KBM-7 (cell line): Measurements from ENCODE around the gene PTPRD.
A peak's percentile ranks its signal among the peaks of the same experiment; 100 is the strongest.

ENCODE experiments used
- DNase-seq: peaks from one replicate; pipeline ENCODE4 v3.0.0-alpha.2; 2015
- in situ Hi-C: fragments of 300-500 bp; cut with MboI; formaldehyde crosslinking; loops from 2 replicates; pipeline ENCODE4 v1.14.3; 2020; ENCODE audit warnings: low sequenced_read_pairs, low pct_unique_long_range_greater_than_20kb, mixed read lengths

PTPRD gene

GRCh38 chr9:8860925-8861324 is 1751.9 kb downstream of the PTPRD start:
- DNase-seq: no peak
- in situ Hi-C loops: no loop called here

GRCh38 chr9:8860086-8860485 is 1752.7 kb downstream of the PTPRD start:
- in situ Hi-C loops: no loop called here
- no peak for DNase-seq

DNA sequence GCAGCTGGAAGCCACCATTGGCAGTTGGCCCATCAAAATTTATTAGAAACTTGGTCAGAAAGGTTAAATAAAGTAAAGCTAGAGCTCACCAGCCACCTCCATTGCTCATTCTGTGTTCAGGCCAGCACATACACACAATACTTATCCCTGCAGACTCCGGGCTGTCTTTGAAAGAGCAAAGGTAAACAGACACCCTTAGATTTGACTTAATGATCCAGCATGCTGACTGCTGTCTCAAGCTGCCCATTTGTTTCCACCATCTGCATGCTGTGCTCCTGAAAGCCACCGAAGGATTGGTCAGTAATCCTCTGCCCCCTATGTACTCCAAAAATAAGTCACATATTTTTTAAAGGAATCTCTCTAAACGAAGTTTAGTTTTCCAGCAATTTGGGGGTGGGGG is 1753.4 kb downstream of the PTPRD start:
- in situ Hi-C loops: no loop called here
- DNase-seq: no peak

DNA sequence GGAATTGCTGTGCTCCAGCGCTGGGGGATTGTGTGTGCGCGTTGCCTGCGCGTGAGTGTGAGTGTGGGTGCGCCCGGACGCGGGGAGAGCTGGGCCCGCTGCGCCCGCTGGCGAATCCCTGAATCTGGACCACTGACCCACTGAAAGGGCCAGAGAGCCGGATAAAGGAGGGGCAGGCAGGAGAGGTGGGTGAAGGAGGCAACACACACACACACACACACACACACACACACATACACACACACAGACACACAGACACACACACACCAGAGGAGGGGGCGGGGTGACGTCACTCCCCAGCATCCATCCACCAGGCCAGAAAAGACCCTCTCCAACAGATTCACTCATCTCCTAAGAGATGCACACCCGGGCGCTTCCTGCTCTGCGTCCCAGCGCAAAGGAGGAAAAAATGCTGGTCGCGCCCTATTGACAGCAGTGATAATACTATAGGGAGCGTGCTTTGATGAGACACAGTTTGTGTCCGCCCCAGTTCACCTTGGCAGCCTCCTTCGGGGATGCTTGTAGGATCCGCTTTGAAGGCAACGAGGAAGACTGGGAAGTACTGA is 1754.1 kb downstream of the PTPRD start:
- in situ Hi-C loops: no loop called here

DNA sequence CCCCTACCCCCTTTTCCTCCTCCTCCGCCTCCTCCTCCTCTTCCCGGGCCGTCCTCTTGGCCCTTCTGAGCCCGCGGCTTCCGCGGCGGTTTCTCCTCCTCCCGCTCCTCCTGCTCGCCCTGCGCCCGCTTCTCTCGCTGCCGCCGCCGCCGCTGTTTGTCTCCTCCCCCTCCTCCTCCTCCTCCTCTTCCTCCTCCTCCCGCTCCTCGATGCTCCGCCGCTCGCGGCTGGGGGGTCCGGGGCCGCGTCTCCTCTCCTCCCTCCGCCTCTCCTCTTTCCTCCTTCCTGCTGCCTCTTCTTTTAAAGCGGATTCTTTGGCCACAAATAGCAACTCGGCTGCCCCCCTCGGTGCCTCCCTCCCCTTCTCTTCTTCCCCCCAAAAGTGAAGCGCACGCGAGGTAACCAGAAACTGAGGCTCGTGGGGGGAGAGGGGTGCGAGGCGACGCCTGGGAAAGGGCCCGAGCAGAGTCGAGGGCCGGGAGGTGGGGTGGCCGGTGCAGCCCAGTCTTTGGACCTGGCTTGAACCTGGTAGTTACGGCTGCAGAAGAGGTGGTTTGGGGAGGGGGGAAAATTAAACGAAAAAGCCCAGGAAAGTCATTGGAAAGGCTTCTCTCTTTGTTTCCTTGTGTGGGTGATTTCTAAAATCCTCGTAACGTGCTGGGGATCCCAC is 1754.7 kb downstream of the PTPRD start:
- in situ Hi-C loops: no loop called here
- peak; percentile 38 for DNase-seq

More for the DNA sequence above, 1754.1 kb downstream of the PTPRD start:
- DNase-seq: no peak

DNA sequence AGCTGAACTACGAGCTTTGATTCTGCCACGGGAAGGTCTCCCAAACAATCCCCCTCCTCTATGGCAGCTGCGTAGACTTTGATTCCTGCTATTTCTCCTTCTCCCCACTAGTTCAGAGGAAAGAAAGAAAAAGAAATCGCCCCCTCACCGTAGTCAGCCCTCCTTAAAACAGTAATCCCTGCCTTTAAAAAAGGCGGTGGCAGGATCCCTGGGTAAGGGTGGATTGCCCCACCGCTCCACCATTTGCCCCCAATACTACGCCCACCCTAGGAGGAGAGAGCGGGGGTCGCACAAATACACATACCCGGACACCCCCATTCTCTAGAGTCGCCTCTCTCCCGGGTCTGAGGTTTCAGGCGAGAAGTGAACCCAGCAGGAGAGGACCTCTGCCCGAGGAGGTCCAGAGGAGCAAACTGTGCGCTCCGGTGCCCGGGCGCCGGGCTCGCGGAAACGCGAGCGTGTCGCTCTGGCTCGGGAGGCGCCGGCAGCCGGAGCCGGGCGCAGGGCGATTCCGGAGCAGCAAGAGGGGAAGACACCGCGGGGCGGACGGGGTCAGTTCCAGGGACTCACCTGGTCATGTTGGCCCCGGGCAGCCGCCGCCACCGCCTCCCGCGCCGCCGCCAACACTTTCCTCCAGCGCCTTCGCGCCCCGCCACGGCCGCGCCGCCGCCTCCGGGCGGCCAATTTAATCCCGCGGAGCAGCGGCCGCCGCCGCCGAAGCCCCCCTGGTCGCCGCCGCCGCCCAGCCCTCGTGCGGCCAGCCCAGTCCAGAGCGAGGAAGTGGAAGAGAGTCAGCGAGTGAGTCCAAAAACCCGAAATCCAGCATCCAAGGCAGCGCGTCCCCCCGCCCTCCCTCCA is 1755.5 kb downstream of the PTPRD start:
- DNase-seq: peak; percentile 23
- in situ Hi-C loops: no loop called here

GRCh38 chr9:8856396-8857067 is 1756.3 kb downstream of the PTPRD start:
- in situ Hi-C loops: no loop called here
- peak; percentile 5 for DNase-seq

DNA sequence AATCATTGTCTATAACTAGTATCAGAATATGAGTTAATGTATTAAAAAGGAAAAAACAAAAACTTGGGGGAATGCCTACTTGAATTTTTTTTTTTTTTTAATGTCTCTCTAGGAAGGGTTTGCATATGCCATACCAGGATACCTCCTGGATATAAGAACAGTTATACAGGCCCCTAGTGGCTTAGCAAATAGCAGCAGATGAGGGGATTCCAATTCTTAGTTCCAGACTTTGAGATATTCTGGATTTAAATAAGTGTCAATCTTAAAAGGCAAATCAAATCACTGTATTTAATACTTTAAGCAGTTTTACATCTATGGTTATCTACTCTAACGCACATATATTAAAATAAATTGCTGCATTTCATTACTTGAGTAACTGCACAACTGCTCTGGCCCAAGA is 1757.8 kb downstream of the PTPRD start:
- DNase-seq: no peak
- in situ Hi-C loops: no loop called here

GRCh38 chr9:8852301-8852864 is 1760.4 kb downstream of the PTPRD start:
- in situ Hi-C loops: no loop called here
- DNase-seq: no peak

GRCh38 chr9:8850914-8851313 is 1761.9 kb downstream of the PTPRD start:
- DNase-seq: no peak
- in situ Hi-C loops: no loop called here

DNA sequence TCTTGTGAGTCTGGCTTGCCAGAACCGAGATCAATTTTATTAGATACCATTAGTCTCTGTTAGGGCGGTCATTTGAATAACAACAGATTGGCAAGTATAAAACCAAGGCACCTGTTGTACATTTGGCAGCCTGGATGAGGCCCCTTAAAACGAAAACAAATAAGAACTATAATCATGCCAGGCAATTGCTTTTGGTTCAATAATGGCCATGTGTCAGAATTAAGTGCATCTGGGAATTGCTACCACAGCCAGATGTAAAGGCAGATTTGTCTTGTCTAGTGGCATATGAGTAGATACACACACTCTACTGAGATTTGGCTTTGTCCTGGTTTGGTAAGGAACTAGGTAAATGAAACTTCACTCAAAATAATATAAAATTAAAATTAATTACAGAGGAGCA is 1767.0 kb downstream of the PTPRD start:
- in situ Hi-C loops: no loop called here
- DNase-seq: no peak

GRCh38 chr9:8845376-8845775 is 1767.4 kb downstream of the PTPRD start:
- in situ Hi-C loops: no loop called here
- DNase-seq: no peak

DNA sequence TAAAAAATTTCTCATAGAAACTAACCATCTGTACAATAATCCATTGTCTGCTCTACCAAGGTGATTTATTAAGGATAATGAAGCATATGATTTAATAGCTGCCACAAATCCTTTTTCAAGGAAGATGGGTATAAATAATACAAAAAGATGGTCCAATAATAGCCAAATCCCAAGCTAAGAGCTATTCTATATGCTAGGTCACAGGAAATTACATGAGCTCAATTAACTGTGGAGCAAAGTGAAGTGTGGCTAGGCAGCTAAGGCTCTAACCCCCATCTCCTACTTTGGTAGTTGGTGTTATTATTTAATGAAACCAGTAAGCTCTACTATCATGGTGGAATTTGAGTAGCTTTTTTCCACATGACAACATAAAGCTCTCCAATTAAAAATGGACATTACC is 1768.3 kb downstream of the PTPRD start:
- in situ Hi-C loops: no loop called here
- DNase-seq: no peak

DNA sequence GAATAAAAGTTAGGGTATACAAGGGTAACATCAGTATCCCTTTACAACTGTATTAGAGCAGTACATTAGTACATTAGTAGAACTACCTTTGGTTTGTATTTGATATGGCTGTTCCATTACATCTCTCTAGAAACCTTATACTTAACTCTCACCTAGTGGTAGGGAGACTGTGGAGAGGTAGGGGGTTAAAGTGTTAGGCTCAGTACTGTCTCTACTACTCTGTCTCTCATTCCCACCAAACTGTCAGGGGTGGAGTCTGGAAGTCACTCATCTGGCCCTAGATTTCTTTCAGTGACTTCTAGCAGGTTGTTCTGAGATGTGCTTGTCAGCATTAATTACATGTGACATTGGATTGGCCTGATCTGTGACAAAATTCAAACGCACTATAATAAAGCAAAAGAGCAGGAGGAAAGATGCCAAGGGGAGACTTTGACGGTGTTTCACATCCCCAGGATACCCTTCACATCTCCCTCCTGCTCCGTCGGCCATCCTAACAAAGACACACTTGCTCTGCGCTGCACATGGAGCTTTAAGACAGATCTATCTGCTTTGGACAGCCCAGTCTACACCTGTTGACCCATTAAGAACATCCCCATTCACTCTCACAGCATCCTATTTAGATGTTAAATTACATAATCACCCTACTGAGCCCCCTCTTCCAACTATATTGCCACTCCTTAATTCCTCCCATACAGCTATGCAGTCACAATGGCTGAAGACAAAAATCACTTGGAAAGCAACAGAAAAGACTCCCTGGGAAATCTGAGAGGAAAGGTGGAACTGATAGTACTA is 1770.2 kb downstream of the PTPRD start:
- in situ Hi-C loops: no loop called here
- no peak for DNase-seq

DNA sequence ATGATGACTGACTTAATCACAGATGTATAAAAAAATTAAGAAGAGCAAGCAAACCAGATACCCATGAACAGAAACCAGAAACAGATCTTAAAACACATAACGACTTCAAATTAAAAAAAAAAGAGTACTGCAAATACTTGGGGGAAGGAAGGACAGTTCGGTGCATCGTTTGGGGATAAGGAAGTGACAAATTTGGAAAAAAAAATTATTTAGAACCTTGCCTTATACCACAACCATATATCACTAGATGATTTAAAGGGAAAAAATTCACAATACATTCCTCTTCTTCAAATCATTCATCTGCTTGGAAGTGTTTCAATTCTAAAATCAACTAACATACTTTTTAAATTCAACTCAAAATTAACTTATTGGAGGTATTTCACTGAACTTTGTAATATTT is 1774.7 kb downstream of the PTPRD start:
- in situ Hi-C loops: no loop called here
- no peak for DNase-seq

GRCh38 chr9:8835291-8835690 is 1777.5 kb downstream of the PTPRD start:
- DNase-seq: no peak
- in situ Hi-C loops: no loop called here

DNA sequence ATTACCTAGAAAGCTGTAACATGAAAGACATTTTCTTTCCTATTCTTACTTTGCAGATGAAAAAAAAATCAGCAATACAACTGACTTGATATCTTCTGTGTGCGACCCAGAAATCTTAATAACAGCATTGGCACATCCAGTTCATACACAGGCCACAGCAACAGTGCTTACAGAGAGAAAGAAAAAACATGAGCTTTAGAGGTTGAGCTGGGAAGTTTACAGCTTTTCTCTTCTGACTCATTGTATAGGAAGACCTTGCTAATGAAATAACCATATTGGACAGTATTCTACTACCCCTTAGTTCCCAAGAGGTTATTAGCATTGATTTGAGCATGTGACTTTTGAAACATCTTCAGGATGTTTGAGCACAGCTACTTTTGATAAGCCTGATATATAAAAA is 1779.8 kb downstream of the PTPRD start:
- in situ Hi-C loops: no loop called here
- no peak for DNase-seq

- DNase-seq: no peak
These were observed 1780.4 kb downstream of the PTPRD start for GRCh38 chr9:8832386-8832785.

GRCh38 chr9:8831568-8831967 is 1781.2 kb downstream of the PTPRD start:
- in situ Hi-C loops: no loop called here
- no peak for DNase-seq

More at GRCh38 chr9:8832386-8832785, 1780.4 kb downstream of the PTPRD start:
- in situ Hi-C loops: no loop called here
